ENCODE measurements around the gene SLC13A2. TPM values are rescaled to one million over a fixed set of nuclear protein-coding genes. Genes with fewer than 3 reads are reported as not detected.

SLC13A2 gene
- total RNA-seq, 1 experiment from 2014 or later = 0.57 TPM

DNA sequence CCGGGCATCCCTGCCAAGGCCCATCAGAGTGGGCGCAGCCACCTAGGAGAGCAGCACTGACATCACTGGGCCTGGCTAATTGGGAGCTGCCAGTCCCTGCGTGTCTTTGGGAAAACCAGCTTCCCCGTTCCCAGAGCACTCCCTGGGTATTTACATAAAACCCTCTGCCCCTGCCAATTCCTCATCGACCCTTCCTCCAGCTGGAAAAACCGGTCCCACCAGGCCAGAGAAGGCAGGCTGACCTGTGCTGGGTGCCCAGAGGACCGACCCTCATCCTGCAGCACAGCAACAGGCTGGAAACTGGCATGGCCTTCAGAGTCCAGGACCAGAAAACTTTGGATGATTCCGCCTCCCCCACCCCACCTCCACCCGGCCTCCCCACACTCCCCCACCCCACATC lies 24.5 kb downstream of the SLC13A2 start:
- Mint-ChIP-seq H3K9me3 (ENCODE audit: unreplicated experiment) (no peaks in the 10 kb centered on the region), H3K36me3 (ENCODE audit: insufficient read depth, unreplicated experiment) (no peaks in the 10 kb centered on the region), H3K27me3 (ENCODE audit: insufficient read depth, unreplicated experiment) (no peaks in the 10 kb centered on the region), H3K4me3 (ENCODE audit: unreplicated experiment) (no peak overlapping the region), H3K27ac (ENCODE audit: unreplicated experiment) (no peak overlapping the region), H3K4me1 (ENCODE audit: low read depth, unreplicated experiment) (peaks cover 7% of the 10 kb centered on the region)
- Histone ChIP-seq H3K36me3 (ENCODE audit: control insufficient read depth, insufficient read depth, low read length) (no peaks in the 10 kb centered on the region), H3K4me3 (ENCODE audit: low read depth, low read length) (no peak overlapping the region), H3K4me1 (peaks cover 6% of the 10 kb centered on the region; the same call in 1 of the 2 replicates), H3K9me3 (no peaks in the 10 kb centered on the region), H3K27me3 (replicated peaks; ENCODE audit: control insufficient read depth, insufficient read depth, low read length) (no peaks in the 10 kb centered on the region)
- TF ChIP-seq, protein P1, sequence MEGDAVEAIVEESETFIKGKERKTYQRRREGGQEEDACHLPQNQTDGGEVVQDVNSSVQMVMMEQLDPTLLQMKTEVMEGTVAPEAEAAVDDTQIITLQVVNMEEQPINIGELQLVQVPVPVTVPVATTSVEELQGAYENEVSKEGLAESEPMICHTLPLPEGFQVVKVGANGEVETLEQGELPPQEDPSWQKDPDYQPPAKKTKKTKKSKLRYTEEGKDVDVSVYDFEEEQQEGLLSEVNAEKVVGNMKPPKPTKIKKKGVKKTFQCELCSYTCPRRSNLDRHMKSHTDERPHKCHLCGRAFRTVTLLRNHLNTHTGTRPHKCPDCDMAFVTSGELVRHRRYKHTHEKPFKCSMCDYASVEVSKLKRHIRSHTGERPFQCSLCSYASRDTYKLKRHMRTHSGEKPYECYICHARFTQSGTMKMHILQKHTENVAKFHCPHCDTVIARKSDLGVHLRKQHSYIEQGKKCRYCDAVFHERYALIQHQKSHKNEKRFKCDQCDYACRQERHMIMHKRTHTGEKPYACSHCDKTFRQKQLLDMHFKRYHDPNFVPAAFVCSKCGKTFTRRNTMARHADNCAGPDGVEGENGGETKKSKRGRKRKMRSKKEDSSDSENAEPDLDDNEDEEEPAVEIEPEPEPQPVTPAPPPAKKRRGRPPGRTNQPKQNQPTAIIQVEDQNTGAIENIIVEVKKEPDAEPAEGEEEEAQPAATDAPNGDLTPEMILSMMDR (IDR thresholded peaks at IDR 0.05; ENCODE audit: insufficient read depth in 1 of 2, low read depth in 1 of 2, low read length in 1 of 2, severe bottlenecking in 1 of 2, unreplicated experiment in 1 of 2) = no peak
- POLR2A ChIA-PET = no interaction called here
- CTCF ChIA-PET = interaction anchor here (1.4 kb wide), 1 partner anchor 38 kb away, joined by 3 read pairs; no protein-coding TSS in a partner anchor
- intact Hi-C loops (cut with micrococcal nuclease; ENCODE audit: unreplicated experiment) = no loop called here
- BruUV-seq (replicated peaks) = no TSS peak
- peak; percentile 49 to 54 for DNase-seq

DNA sequence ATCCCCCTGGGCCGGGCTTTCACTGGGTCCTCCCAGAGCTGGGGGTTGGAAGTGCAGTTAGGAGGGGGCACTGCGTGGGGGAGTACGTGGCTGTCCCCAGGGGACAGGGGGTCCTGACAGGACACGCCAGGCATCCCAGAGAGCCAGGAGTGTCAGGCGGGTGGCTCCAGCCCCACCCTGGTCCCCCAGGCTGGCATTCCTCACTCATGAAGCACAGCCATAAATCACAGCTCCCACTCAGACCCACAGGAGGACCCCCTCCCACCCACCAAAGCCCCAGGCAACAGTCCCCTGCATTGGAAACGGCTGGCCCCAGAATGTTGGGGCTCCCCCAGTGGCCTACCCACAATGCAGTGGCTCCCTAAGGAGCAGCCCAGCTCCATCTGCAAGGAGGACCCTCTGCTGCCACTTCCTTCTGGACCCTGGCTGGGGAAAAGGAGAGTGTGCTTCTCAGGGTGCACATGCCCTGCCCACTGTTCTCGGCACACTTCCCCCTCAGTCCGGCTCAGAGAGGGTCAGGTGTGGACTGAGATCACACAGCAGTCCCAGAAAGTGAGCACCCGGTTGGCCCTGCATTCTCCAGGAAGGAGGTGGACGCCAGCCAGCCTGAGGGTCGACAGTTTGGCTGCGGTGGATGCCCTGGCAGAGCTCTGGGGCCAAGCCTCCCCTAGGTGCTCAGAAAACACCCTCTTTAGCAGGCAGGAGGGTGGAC lies 25.4 kb downstream of the SLC13A2 start:
- no peak overlapping the region for H3K4me3 ChIP-seq (ENCODE audit: low read depth, low read length)
- H3K27ac Mint-ChIP-seq (ENCODE audit: unreplicated experiment) = no peak overlapping the region
- H3K27me3 Mint-ChIP-seq (ENCODE audit: insufficient read depth, unreplicated experiment) = no peaks in the 10 kb centered on the region
- intact Hi-C loops (cut with micrococcal nuclease; ENCODE audit: unreplicated experiment) = no loop called here
- TF ChIP-seq, protein P1 (IDR thresholded peaks at IDR 0.05; ENCODE audit: insufficient read depth in 1 of 2, low read depth in 1 of 2, low read length in 1 of 2, severe bottlenecking in 1 of 2, unreplicated experiment in 1 of 2) = no peak
- no peaks in the 10 kb centered on the region for H3K27me3 ChIP-seq (replicated peaks; ENCODE audit: control insufficient read depth, insufficient read depth, low read length)
- ChIA-PET POLR2A (no interaction called here), CTCF (no interaction called here)
- H3K9me3 ChIP-seq = no peaks in the 10 kb centered on the region
- H3K9me3 Mint-ChIP-seq (ENCODE audit: unreplicated experiment) = no peaks in the 10 kb centered on the region
- peaks cover 7% of the 10 kb centered on the region for H3K4me1 Mint-ChIP-seq (ENCODE audit: low read depth, unreplicated experiment)
- peaks cover 6% of the 10 kb centered on the region; the same call in 1 of the 2 replicates for H3K4me1 ChIP-seq
- no peak overlapping the region for H3K4me3 Mint-ChIP-seq (ENCODE audit: unreplicated experiment)
- H3K36me3 Mint-ChIP-seq (ENCODE audit: insufficient read depth, unreplicated experiment) = no peaks in the 10 kb centered on the region
- no peak for DNase-seq
- no TSS peak for BruUV-seq (replicated peaks)
- H3K36me3 ChIP-seq (ENCODE audit: control insufficient read depth, insufficient read depth, low read length) = no peaks in the 10 kb centered on the region

DNA sequence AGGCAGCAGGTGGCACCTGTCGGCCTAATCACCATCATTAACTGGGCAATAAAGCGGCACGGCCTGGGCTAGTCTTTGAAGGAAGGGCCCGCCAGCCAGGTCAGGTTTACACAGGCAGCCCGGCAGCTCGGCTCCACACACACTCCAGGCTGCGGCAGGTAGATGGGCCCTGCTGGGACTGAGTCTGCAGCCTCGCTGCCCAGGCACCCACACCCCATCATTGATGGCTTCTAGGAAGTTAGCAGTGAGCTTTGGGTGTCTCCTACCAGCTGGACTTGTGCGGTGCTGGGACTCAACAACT lies 25.9 kb downstream of the SLC13A2 start:
- no peaks in the 10 kb centered on the region for H3K36me3 ChIP-seq (ENCODE audit: control insufficient read depth, insufficient read depth, low read length)
- H3K4me3 ChIP-seq (ENCODE audit: low read depth, low read length) = no peak overlapping the region
- Mint-ChIP-seq H3K4me3 (ENCODE audit: unreplicated experiment) (no peak overlapping the region), H3K27me3 (ENCODE audit: insufficient read depth, unreplicated experiment) (no peaks in the 10 kb centered on the region), H3K4me1 (ENCODE audit: low read depth, unreplicated experiment) (peaks cover 7% of the 10 kb centered on the region), H3K27ac (ENCODE audit: unreplicated experiment) (no peak overlapping the region), H3K9me3 (ENCODE audit: unreplicated experiment) (no peaks in the 10 kb centered on the region), H3K36me3 (ENCODE audit: insufficient read depth, unreplicated experiment) (no peaks in the 10 kb centered on the region)
- intact Hi-C loops (cut with micrococcal nuclease; ENCODE audit: unreplicated experiment) = no loop called here
- no TSS peak for BruUV-seq (replicated peaks)
- no peaks in the 10 kb centered on the region for H3K27me3 ChIP-seq (replicated peaks; ENCODE audit: control insufficient read depth, insufficient read depth, low read length)
- TF ChIP-seq, protein P1 (IDR thresholded peaks at IDR 0.05; ENCODE audit: insufficient read depth in 1 of 2, low read depth in 1 of 2, low read length in 1 of 2, severe bottlenecking in 1 of 2, unreplicated experiment in 1 of 2) = no peak
- ChIA-PET CTCF (no interaction called here), POLR2A (no interaction called here)
- no peaks in the 10 kb centered on the region for H3K9me3 ChIP-seq
- DNase-seq = no peak
- peaks cover 6% of the 10 kb centered on the region; the same call in 1 of the 2 replicates for H3K4me1 ChIP-seq

Data from Caco-2 (cell line).